CD4-positive, alpha-beta T cell (primary cell): ENCODE data around the gene IRAK2. TPM values are rescaled to one million over a fixed set of nuclear protein-coding genes. Genes with fewer than 3 reads are reported as not detected.
A peak's percentile ranks its signal among the peaks of the same experiment; 100 is the strongest.
"Not testable (repeated sequence)": the region's sequence is repeated elsewhere in the genome, so short reads cannot be mapped to it uniquely, and the experiment has no call there.

Experiments used
- ATAC-seq: fragments of 200-7000 bp; cut with Tn5 transposase; one replicate; pipeline ENCODE4 v1.10.0; 2022; ENCODE audit warnings: mild to moderate bottlenecking; ENCODE audit not compliant: poor library complexity
- CTCF ChIA-PET: fragments of 350-600 bp; sonication (Branson Sonifier 250); formaldehyde crosslinking; loops from one replicate; lab custom pipeline; 2021; ENCODE audit warnings: antibody characterized with exemption, inconsistent platforms; lab: Charles Lee
- POLR2A ChIA-PET: fragments of 350-600 bp; sonication (Branson Sonifier 250); formaldehyde crosslinking; loops from one replicate; lab custom pipeline; 2021; ENCODE audit warnings: antibody characterized with exemption, inconsistent platforms; lab: Charles Lee
- DNase-seq, 14 experiments: peaks; one replicate each; pipeline ENCODE4 v3.0.0-alpha.2; 2013 to 2020; ENCODE audit warnings: mixed read lengths in 2 of 14
- H3K27ac ChIP-seq, 2 donors: one replicate each; pipeline versions ENCODE4 v1.5.1 to v1.7.0; 2013; ENCODE audit warnings: low read length in 2 of 2, low read depth in 1 of 2, mild to moderate bottlenecking in 1 of 2
- H3K27me3 ChIP-seq, 2 experiments: 1 replicate in 1 of 2; 2 replicates in 1 of 2; pipeline versions ENCODE4 v1.6.1 to v1.7.0; 2013; ENCODE audit warnings: low read length in 2 of 2, control low read depth in 1 of 2, mild to moderate bottlenecking in 1 of 2, moderate library complexity in 1 of 2; ENCODE audit not compliant: insufficient read depth in 2 of 2, control insufficient read depth in 1 of 2
- H3K36me3 ChIP-seq: one replicate; pipeline ENCODE4 v1.6.1; 2013; ENCODE audit warnings: low read length, control low read depth; ENCODE audit not compliant: insufficient read depth
- H3K4me1 ChIP-seq: one replicate; pipeline ENCODE4 v1.6.1; 2013; ENCODE audit warnings: low read length, control low read depth; ENCODE audit not compliant: insufficient read depth
- H3K4me3 ChIP-seq: one replicate; pipeline ENCODE4 v1.5.1; 2013; ENCODE audit warnings: mild to moderate bottlenecking, low read length, moderate library complexity
- H3K9me3 ChIP-seq, 2 experiments: 1 replicate in 1 of 2; 2 replicates in 1 of 2; pipeline versions ENCODE4 v1.6.1 to v1.7.0; 2013; ENCODE audit warnings: low read length in 2 of 2, mild to moderate bottlenecking in 2 of 2, control low read depth in 1 of 2, moderate library complexity in 1 of 2; ENCODE audit not compliant: control insufficient read depth in 1 of 2, insufficient read depth in 1 of 2
- H3K27ac Mint-ChIP-seq: one replicate; pipeline ENCODE4 v1.8.0; 2020; ENCODE audit warnings: mixed read lengths
- H3K27me3 Mint-ChIP-seq: one replicate; pipeline ENCODE4 v1.8.0; 2021; ENCODE audit warnings: mixed read lengths
- H3K36me3 Mint-ChIP-seq: one replicate; pipeline ENCODE4 v1.8.0; 2021; ENCODE audit warnings: low read depth, mixed read lengths
- H3K4me1 Mint-ChIP-seq: one replicate; pipeline ENCODE4 v1.8.0; 2021; ENCODE audit warnings: low read depth, mixed read lengths
- H3K4me3 Mint-ChIP-seq: one replicate; pipeline ENCODE4 v1.8.0; 2020; ENCODE audit warnings: mild to moderate bottlenecking, mixed read lengths
- H3K9me3 Mint-ChIP-seq: one replicate; pipeline ENCODE4 v1.8.0; 2020; ENCODE audit warnings: mixed read lengths
- intact Hi-C, 2 experiments: fragments of 100-400 bp; cut with DNase I in 1 of 2; cut with micrococcal nuclease in 1 of 2; formaldehyde crosslinking; loops; one replicate each; pipeline versions ENCODE4 v1.15.1 to v1.9.0; 2023 to 2025; cut with DNase I, micrococcal nuclease
- total RNA-seq, 174 experiments: library from RNA in 2 of 174; stranded (reverse) in 2 of 174; gene quantifications; one replicate each; pipeline ENCODE4 v1.2.3 and lab custom pipeline; 2021 to 2026
- TF ChIP-seq, protein P1 (sequence below): fragments of 200-600 bp; IDR thresholded peaks from one replicate; pipeline ENCODE4 v1.8.0; 2022; ENCODE audit warnings: antibody characterized with exemption, mild to moderate bottlenecking

Gene IRAK2
- total RNA-seq, 2 experiments from 2014 or later: 1.4 to 1.6 TPM

DNA sequence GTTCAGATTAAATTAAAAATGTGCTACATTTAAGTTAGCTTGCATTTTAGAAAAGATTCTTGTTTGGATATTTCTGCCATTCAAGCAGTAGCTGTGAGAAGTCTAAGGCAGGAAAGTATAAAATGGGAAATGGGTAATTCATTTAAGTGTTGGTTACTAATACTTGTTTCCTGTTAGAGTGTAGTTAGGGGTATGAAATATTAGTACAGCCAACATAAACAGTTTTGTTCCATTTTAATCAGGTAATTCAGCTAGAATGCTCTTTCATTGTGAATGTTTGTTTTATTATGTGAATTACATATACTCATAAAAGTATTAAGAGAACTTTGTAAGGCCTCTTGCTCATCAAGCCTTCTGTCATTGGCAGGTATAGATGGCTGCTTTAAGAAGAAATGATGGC lies 103.4 kb downstream of the IRAK2 start:
- ATAC-seq: no peak
- DNase-seq: no peak
- Mint-ChIP-seq H3K9me3 (no peaks in the 10 kb centered on the region), H3K4me3 (no peak overlapping the region), H3K27me3 (no peaks in the 10 kb centered on the region), H3K4me1 (peaks cover 71% of the 10 kb centered on the region), H3K36me3 (peaks cover 84% of the 10 kb centered on the region), H3K27ac (no peak overlapping the region)
- intact Hi-C loops: loop anchor here in 1 of 2 experiments (10.0 kb wide), 2 partner anchors 153 to 243 kb away; partner anchors contain the start of genes BRK1 and FANCD2
- no peak overlapping the region for H3K4me3 ChIP-seq
- peaks cover 73% of the 10 kb centered on the region for H3K4me1 ChIP-seq
- H3K27me3 ChIP-seq: no peaks in the 10 kb centered on the region
- peaks cover 69% of the 10 kb centered on the region for H3K36me3 ChIP-seq
- no peaks in the 10 kb centered on the region for H3K9me3 ChIP-seq
- TF ChIP-seq, protein P1, sequence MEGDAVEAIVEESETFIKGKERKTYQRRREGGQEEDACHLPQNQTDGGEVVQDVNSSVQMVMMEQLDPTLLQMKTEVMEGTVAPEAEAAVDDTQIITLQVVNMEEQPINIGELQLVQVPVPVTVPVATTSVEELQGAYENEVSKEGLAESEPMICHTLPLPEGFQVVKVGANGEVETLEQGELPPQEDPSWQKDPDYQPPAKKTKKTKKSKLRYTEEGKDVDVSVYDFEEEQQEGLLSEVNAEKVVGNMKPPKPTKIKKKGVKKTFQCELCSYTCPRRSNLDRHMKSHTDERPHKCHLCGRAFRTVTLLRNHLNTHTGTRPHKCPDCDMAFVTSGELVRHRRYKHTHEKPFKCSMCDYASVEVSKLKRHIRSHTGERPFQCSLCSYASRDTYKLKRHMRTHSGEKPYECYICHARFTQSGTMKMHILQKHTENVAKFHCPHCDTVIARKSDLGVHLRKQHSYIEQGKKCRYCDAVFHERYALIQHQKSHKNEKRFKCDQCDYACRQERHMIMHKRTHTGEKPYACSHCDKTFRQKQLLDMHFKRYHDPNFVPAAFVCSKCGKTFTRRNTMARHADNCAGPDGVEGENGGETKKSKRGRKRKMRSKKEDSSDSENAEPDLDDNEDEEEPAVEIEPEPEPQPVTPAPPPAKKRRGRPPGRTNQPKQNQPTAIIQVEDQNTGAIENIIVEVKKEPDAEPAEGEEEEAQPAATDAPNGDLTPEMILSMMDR: no peak
- CTCF ChIA-PET: no interaction called here
- H3K27ac ChIP-seq: peak overlapping the region in 1 of 2 donors; percentile 11
- POLR2A ChIA-PET: no interaction called here

DNA sequence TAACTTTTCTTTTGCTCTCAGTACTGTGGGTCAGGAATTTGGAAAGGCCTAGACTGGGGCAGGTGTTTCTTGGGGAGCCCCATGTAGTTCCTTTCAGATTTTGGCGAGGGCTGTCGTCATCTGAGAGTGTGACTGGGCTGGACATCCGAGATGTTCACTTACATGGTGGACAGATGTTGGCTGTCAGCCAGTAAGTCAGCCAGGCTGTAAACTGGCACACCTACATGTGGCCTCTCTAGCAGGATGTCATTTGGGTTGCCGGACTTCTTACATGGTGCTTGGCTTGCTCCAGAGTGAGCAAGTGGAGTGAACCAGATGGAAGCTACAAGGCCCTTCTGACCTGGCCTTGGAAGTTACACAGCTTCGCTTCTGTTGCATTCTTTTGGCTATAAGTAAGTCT lies 104.2 kb downstream of the IRAK2 start:
- H3K4me1 ChIP-seq: peaks cover 75% of the 10 kb centered on the region
- H3K4me3 ChIP-seq: no peak overlapping the region
- CTCF ChIA-PET: no interaction called here
- POLR2A ChIA-PET: no interaction called here
- H3K36me3 Mint-ChIP-seq: peaks cover 83% of the 10 kb centered on the region
- H3K27me3 Mint-ChIP-seq: no peaks in the 10 kb centered on the region
- peaks cover 71% of the 10 kb centered on the region for H3K4me1 Mint-ChIP-seq
- H3K4me3 Mint-ChIP-seq: no peak overlapping the region
- H3K27ac ChIP-seq: no peak overlapping the region
- intact Hi-C loops: loop anchor here in 1 of 2 experiments (10.0 kb wide), 2 partner anchors 154 to 244 kb away; partner anchors contain the start of genes BRK1 and FANCD2
- H3K27ac Mint-ChIP-seq: peak overlapping the region; percentile 57
- TF ChIP-seq, protein P1: no peak
- ATAC-seq (no peak), DNase-seq (no peak)
- H3K9me3 ChIP-seq: no peaks in the 10 kb centered on the region
- H3K27me3 ChIP-seq: no peaks in the 10 kb centered on the region
- peaks cover 77% of the 10 kb centered on the region for H3K36me3 ChIP-seq
- no peaks in the 10 kb centered on the region for H3K9me3 Mint-ChIP-seq

DNA sequence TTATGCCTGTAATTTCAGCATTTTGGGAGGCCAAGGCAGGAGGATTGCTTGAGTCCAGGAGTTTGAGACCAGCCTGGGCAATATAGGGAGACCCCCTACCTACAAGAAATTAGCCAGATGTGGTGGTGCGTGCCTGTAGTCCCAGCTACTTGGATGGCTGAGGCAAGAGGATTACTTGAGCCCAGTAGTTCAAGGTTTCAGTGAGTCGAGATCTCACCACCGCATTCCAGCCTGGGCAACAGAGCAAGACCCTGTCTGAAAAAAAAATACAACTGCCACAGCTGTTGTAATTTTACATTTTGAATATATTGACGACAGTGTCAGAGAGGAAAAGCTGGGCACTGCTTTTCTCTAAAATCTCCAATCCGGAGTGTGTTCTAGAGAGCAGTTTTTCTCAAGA lies 104.7 kb downstream of the IRAK2 start:
- Histone ChIP-seq H3K27me3 (no peaks in the 10 kb centered on the region), H3K36me3 (peaks cover 82% of the 10 kb centered on the region), H3K4me1 (peaks cover 74% of the 10 kb centered on the region), H3K9me3 (no peaks in the 10 kb centered on the region), H3K4me3 (no peak overlapping the region), H3K27ac (no peak overlapping the region)
- no peaks in the 10 kb centered on the region for H3K9me3 Mint-ChIP-seq
- no peak overlapping the region for H3K4me3 Mint-ChIP-seq
- H3K27ac Mint-ChIP-seq: peak overlapping the region; percentile 57
- TF ChIP-seq, protein P1: no peak
- H3K27me3 Mint-ChIP-seq: no peaks in the 10 kb centered on the region
- H3K36me3 Mint-ChIP-seq: peaks cover 83% of the 10 kb centered on the region
- no peak for ATAC-seq
- POLR2A ChIA-PET: no interaction called here
- intact Hi-C loops: loop anchor here in 1 of 2 experiments (10.0 kb wide), 2 partner anchors 155 to 245 kb away; partner anchors contain the start of genes BRK1 and FANCD2
- H3K4me1 Mint-ChIP-seq: peaks cover 71% of the 10 kb centered on the region
- CTCF ChIA-PET: interaction anchor here (0.8 kb wide), 1 partner anchor 27 kb away, joined by 3 read pairs; no protein-coding TSS in a partner anchor
- no peak for DNase-seq

DNA sequence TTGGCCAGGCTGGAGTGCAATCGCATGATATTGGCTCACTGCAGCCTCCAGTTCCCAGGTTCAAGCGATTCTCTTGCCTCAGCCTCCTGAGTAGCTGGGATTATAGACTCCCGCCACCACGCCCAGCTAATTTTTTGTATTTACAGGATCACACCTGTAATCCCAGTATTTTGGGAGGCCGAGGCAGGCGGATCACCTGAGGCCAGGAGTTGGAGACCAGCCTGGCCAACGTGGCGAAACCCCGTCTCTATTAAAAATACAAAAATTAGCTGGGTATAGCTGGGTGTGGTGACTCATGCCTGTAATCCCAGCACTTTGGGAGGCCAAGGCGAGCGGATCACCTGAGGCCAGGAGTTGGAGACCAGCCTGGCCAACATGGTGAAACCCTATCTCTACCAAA lies 107.8 kb downstream of the IRAK2 start:
- POLR2A ChIA-PET, H3K9me3 Mint-ChIP-seq, H3K27ac ChIP-seq, DNase-seq, ATAC-seq, H3K4me3 ChIP-seq, H3K4me3 Mint-ChIP-seq, H3K27me3 Mint-ChIP-seq, intact Hi-C loops, H3K27me3 ChIP-seq, H3K9me3 ChIP-seq: not testable (repeated sequence)
- Mint-ChIP-seq H3K27ac (peak overlapping the region; percentile 72), H3K4me1 (peaks cover 54% of the 10 kb centered on the region), H3K36me3 (peaks cover 92% of the 10 kb centered on the region)
- CTCF ChIA-PET: interaction anchor here (0.7 to 1.7 kb wide), 2 partner anchors 9 to 340 kb away, joined by 3 to 6 read pairs; no protein-coding TSS in a partner anchor
- Histone ChIP-seq H3K4me1 (peaks cover 55% of the 10 kb centered on the region), H3K36me3 (peaks cover 87% of the 10 kb centered on the region)
